Kidney (tissue), 14 donors: ENCODE results near the gene TNFAIP3. TPM values are rescaled to one million over a fixed set of nuclear protein-coding genes. Genes with fewer than 3 reads are reported as not detected.

Experiments
- DNase-seq, 5 donors: peaks; one replicate each; pipeline ENCODE4 v3.0.0-alpha.2; 2013 to 2020
- FAIRE-seq: peaks from 2 replicates; lab custom pipeline; 2012; peaks lifted over from hg19 to GRCh38; lab: Jason Lieb, UNC
- H3K27ac ChIP-seq, 2 donors: one replicate each; pipeline ENCODE4 v1.7.0; 2013; ENCODE audit warnings: low read depth in 2 of 2, low read length in 2 of 2, inconsistent platforms in 1 of 2
- H3K27me3 ChIP-seq: one replicate; pipeline ENCODE4 v1.7.1; 2013; ENCODE audit warnings: low read length, inconsistent platforms; ENCODE audit not compliant: control insufficient read depth, insufficient read depth
- H3K36me3 ChIP-seq, 3 donors: one replicate each; pipeline versions ENCODE4 v1.7.0 to v1.7.1; 2013; ENCODE audit warnings: low read length in 3 of 3, control low read depth in 1 of 3, inconsistent platforms in 1 of 3; ENCODE audit not compliant: insufficient read depth in 3 of 3, control insufficient read depth in 2 of 3
- H3K4me1 ChIP-seq, 3 donors: one replicate each; pipeline versions ENCODE4 v1.7.0 to v1.7.1; 2013; ENCODE audit warnings: low read length in 3 of 3, inconsistent platforms in 1 of 3, low read depth in 1 of 3; ENCODE audit not compliant: control insufficient read depth in 2 of 3, insufficient read depth in 2 of 3
- H3K4me3 ChIP-seq, 3 donors: one replicate each; pipeline versions ENCODE4 v1.7.0 to v1.8.1; 2013; ENCODE audit warnings: low read length in 3 of 3, control low read depth in 1 of 3, inconsistent platforms in 1 of 3
- H3K9ac ChIP-seq, 3 donors: one replicate each; pipeline versions ENCODE4 v1.7.0 to v1.7.1; 2013; ENCODE audit warnings: low read length in 3 of 3, control low read depth in 1 of 3, inconsistent platforms in 1 of 3
- H3K9me3 ChIP-seq, 3 donors: one replicate each; pipeline versions ENCODE4 v1.7.0 to v1.7.1; 2013; ENCODE audit warnings: low read length in 3 of 3, control low read depth in 1 of 3, inconsistent platforms in 1 of 3; ENCODE audit not compliant: control insufficient read depth in 2 of 3, insufficient read depth in 1 of 3
- intact Hi-C: fragments of 100-400 bp; cut with DNase I; formaldehyde crosslinking; loops from one replicate; pipeline ENCODE4 v1.11.1; 2022
- polyA plus RNA-seq: library from polyadenylated mRNA; stranded (reverse); fragments of 350-450 nt; fragmentation: Illumina TruSeq; extraction: RNeasy Lipid Tissue Mini Kit (QIAGEN cat#74804); gene quantifications from one replicate; pipeline ENCODE4 v1.2.3, GENCODE V29; 2014; ENCODE audit warnings: low read depth, low replicate concordance; ENCODE audit not compliant: insufficient read depth
- total RNA-seq: library from RNA; stranded (reverse); fragmentation: NEBNext Ultra II Directional; extraction: Animal tissue kit (Norgen Biotek cat#: 25700); gene quantifications from one replicate; pipeline ENCODE4 v1.2.1, GENCODE V29; 2021
- TF ChIP-seq, protein P1 (sequence below): IDR thresholded peaks from 3 replicates; pipeline ENCODE4 v1.5.1; 2012; ENCODE audit warnings: mild to moderate bottlenecking, moderate library complexity, borderline replicate concordance; ENCODE audit not compliant: insufficient read depth; ENCODE audit errors: extremely low read depth
- donor health status: control.
- donor health status: control.
- donor health status: control.
- donor health status: control.
- donor health status: control.
- donor health status: DM: yes; HTN: yes; CAD: no.
- donor health status: Normal renal cell carcinoma (clear cell type).

Gene TNFAIP3
- total and polyA plus RNA-seq, 2 donors from 2014 or later = 2.8 to 52.6 TPM

DNA sequence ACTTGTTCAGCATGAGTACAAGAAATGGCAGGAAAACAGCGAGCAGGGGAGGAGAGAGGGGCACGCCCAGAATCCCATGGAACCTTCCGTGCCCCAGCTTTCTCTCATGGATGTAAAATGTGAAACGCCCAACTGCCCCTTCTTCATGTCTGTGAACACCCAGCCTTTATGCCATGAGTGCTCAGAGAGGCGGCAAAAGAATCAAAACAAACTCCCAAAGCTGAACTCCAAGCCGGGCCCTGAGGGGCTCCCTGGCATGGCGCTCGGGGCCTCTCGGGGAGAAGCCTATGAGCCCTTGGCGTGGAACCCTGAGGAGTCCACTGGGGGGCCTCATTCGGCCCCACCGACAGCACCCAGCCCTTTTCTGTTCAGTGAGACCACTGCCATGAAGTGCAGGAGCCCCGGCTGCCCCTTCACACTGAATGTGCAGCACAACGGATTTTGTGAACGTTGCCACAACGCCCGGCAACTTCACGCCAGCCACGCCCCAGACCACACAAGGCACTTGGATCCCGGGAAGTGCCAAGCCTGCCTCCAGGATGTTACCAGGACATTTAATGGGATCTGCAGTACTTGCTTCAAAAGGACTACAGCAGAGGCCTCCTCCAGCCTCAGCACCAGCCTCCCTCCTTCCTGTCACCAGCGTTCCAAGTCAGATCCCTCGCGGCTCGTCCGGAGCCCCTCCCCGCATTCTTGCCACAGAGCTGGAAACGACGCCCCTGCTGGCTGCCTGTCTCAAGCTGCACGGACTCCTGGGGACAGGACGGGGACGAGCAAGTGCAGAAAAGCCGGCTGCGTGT is 11.6 kb downstream of the TNFAIP3 start:
- peaks cover 0 to 1% (median 0%) of the 10 kb centered on the region in 3 donors for H3K4me1 ChIP-seq

DNA sequence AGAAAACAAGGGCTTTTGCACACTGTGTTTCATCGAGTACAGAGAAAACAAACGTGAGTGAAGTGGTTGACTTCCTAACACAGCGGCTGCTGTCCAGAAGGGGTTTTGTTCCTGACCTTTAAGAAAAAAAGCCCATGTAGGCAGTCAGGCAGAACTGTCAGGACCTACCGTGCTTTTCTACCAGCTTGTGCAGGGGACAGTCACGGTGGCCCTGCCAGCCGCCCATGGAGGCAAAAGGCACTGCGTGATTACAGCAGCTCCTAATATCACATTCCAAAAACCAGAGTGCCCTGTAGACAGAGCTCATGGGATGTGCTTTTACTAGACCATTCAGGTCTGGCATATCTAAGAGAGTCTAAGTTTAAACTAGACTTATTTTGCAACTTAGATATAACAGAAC is 12.2 kb downstream of the TNFAIP3 start:
- peaks cover 2 to 48% (median 40%) of the 10 kb centered on the region in 3 donors for H3K36me3 ChIP-seq
- H3K27ac ChIP-seq = no peak overlapping the region
- intact Hi-C loops = no loop called here
- no peak overlapping the region for H3K9ac ChIP-seq
- no peak for DNase-seq
- FAIRE-seq = no peak
- H3K4me1 ChIP-seq = no peaks in the 10 kb centered on the region
- no peak overlapping the region for H3K4me3 ChIP-seq
- TF ChIP-seq, protein P1, sequence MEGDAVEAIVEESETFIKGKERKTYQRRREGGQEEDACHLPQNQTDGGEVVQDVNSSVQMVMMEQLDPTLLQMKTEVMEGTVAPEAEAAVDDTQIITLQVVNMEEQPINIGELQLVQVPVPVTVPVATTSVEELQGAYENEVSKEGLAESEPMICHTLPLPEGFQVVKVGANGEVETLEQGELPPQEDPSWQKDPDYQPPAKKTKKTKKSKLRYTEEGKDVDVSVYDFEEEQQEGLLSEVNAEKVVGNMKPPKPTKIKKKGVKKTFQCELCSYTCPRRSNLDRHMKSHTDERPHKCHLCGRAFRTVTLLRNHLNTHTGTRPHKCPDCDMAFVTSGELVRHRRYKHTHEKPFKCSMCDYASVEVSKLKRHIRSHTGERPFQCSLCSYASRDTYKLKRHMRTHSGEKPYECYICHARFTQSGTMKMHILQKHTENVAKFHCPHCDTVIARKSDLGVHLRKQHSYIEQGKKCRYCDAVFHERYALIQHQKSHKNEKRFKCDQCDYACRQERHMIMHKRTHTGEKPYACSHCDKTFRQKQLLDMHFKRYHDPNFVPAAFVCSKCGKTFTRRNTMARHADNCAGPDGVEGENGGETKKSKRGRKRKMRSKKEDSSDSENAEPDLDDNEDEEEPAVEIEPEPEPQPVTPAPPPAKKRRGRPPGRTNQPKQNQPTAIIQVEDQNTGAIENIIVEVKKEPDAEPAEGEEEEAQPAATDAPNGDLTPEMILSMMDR = no peak
- H3K9me3 ChIP-seq = no peaks in the 10 kb centered on the region
- no peaks in the 10 kb centered on the region for H3K27me3 ChIP-seq

More for the DNA sequence above, 11.6 kb downstream of the TNFAIP3 start:
- no peak overlapping the region for H3K4me3 ChIP-seq
- TF ChIP-seq, protein P1 = no peak
- peak; percentile 73 to 81 (median 77) for DNase-seq
- FAIRE-seq = no peak
- H3K36me3 ChIP-seq = peaks cover 2 to 48% (median 40%) of the 10 kb centered on the region in 3 donors
- no peak overlapping the region for H3K27ac ChIP-seq
- H3K9ac ChIP-seq = no peak overlapping the region
- intact Hi-C loops = no loop called here
- H3K9me3 ChIP-seq = no peaks in the 10 kb centered on the region
- H3K27me3 ChIP-seq = no peaks in the 10 kb centered on the region

DNA sequence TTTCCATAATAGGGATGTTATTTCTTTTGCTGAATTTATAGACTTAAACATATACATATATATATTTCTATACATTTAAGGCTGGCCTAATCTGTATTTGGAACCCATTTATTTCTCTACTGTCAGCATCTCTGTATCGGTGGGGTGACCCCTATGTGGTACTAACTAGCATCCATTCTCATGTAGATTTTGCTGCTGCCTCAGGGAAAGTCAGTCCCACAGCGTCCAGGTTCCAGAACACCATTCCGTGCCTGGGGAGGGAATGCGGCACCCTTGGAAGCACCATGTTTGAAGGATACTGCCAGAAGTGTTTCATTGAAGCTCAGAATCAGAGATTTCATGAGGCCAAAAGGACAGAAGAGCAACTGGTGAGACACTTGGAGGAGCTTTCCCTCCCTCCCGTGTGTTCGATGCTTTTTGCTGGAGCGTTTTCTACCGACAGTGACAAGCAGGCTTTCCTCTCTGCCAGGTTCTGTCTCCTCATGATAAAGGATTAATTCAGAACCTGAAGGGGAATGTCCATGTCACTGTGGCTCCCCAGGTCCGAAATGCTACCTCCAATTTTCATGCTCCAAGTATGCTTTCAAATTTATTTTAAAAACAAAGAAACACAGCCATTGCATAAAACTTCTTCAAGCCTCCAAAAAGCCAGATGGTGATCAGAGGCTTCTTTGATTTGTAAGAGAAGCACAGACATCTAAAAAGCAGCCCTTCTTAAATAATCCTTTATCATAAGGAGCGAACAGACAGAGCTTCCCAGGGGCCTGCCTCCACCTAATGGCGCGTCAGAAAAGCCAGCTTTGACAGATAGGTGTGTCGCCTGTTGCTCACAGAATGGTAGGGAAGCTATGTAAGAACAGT is 13.1 kb downstream of the TNFAIP3 start:
- intact Hi-C loops = no loop called here
- no peak for FAIRE-seq
- TF ChIP-seq, protein P1 = no peak
- Histone ChIP-seq H3K27ac (no peak overlapping the region), H3K27me3 (no peaks in the 10 kb centered on the region), H3K4me1 (no peaks in the 10 kb centered on the region), H3K9me3 (no peaks in the 10 kb centered on the region), H3K36me3 (peaks cover 2 to 48% (median 37%) of the 10 kb centered on the region in 3 donors), H3K4me3 (no peak overlapping the region), H3K9ac (no peak overlapping the region)
- DNase-seq = no peak
